Measurements from ENCODE around the gene KLHDC1. TPM values are rescaled to one million over a fixed set of nuclear protein-coding genes. Genes with fewer than 3 reads are reported as not detected.

Gene KLHDC1
- total RNA-seq, 1 experiment from 2014 or later = 0.98 TPM

- ChIA-PET CTCF (no interaction called here), POLR2A (no interaction called here)
- H3K27ac Mint-ChIP-seq (ENCODE audit: unreplicated experiment) = no peak overlapping the region
- Histone ChIP-seq H3K27me3 (replicated peaks; ENCODE audit: control insufficient read depth, insufficient read depth, low read length) (no peaks in the 10 kb centered on the region), H3K36me3 (ENCODE audit: control insufficient read depth, insufficient read depth, low read length) (no peaks in the 10 kb centered on the region), H3K4me3 (ENCODE audit: low read depth, low read length) (no peak overlapping the region), H3K9me3 (no peaks in the 10 kb centered on the region), H3K4me1 (peaks cover 11% of the 10 kb centered on the region)
- intact Hi-C loops (cut with micrococcal nuclease; ENCODE audit: unreplicated experiment) = no loop called here
- H3K36me3 Mint-ChIP-seq (ENCODE audit: insufficient read depth, unreplicated experiment) = peaks cover 96% of the 10 kb centered on the region
- no peak for DNase-seq
- BruUV-seq (replicated peaks) = no TSS peak
- no peak for TF ChIP-seq CTCF (IDR thresholded peaks at IDR 0.05; ENCODE audit: insufficient read depth in 1 of 2, low read depth in 1 of 2, low read length in 1 of 2, severe bottlenecking in 1 of 2, unreplicated experiment in 1 of 2)
- no peak overlapping the region for H3K4me3 Mint-ChIP-seq (ENCODE audit: unreplicated experiment)
- peaks cover 13% of the 10 kb centered on the region for H3K4me1 Mint-ChIP-seq (ENCODE audit: low read depth, unreplicated experiment)
- H3K9me3 Mint-ChIP-seq (ENCODE audit: unreplicated experiment) = no peaks in the 10 kb centered on the region
- no peaks in the 10 kb centered on the region for H3K27me3 Mint-ChIP-seq (ENCODE audit: insufficient read depth, unreplicated experiment)
These were observed 93.4 kb downstream of the KLHDC1 start for GRCh38 chr14:49786315-49786714.

- Mint-ChIP-seq H3K36me3 (ENCODE audit: insufficient read depth, unreplicated experiment) (peaks cover 97% of the 10 kb centered on the region), H3K27me3 (ENCODE audit: insufficient read depth, unreplicated experiment) (no peaks in the 10 kb centered on the region), H3K4me3 (ENCODE audit: unreplicated experiment) (no peak overlapping the region), H3K9me3 (ENCODE audit: unreplicated experiment) (no peaks in the 10 kb centered on the region), H3K27ac (ENCODE audit: unreplicated experiment) (no peak overlapping the region), H3K4me1 (ENCODE audit: low read depth, unreplicated experiment) (peaks cover 13% of the 10 kb centered on the region)
- ChIA-PET CTCF (no interaction called here), POLR2A (no interaction called here)
- H3K4me1 ChIP-seq = peaks cover 11% of the 10 kb centered on the region
- no peak overlapping the region for H3K4me3 ChIP-seq (ENCODE audit: low read depth, low read length)
- no peaks in the 10 kb centered on the region for H3K9me3 ChIP-seq
- no peak for TF ChIP-seq CTCF (IDR thresholded peaks at IDR 0.05; ENCODE audit: insufficient read depth in 1 of 2, low read depth in 1 of 2, low read length in 1 of 2, severe bottlenecking in 1 of 2, unreplicated experiment in 1 of 2)
- intact Hi-C loops (cut with micrococcal nuclease; ENCODE audit: unreplicated experiment) = no loop called here
- no TSS peak for BruUV-seq (replicated peaks)
- no peaks in the 10 kb centered on the region for H3K27me3 ChIP-seq (replicated peaks; ENCODE audit: control insufficient read depth, insufficient read depth, low read length)
- no peaks in the 10 kb centered on the region for H3K36me3 ChIP-seq (ENCODE audit: control insufficient read depth, insufficient read depth, low read length)
- DNase-seq = no peak
These were observed 99.7 kb downstream of the KLHDC1 start for GRCh38 chr14:49792618-49793017.

GRCh38 chr14:49796025-49796424 is 103.1 kb downstream of the KLHDC1 start:
- POLR2A ChIA-PET = no interaction called here
- H3K9me3 Mint-ChIP-seq (ENCODE audit: unreplicated experiment) = no peaks in the 10 kb centered on the region

More at GRCh38 chr14:49796025-49796424, 103.1 kb downstream of the KLHDC1 start:
- no peak for DNase-seq
- Histone ChIP-seq H3K4me3 (ENCODE audit: low read depth, low read length) (no peak overlapping the region), H3K27me3 (replicated peaks; ENCODE audit: control insufficient read depth, insufficient read depth, low read length) (no peaks in the 10 kb centered on the region), H3K9me3 (no peaks in the 10 kb centered on the region), H3K4me1 (no peaks in the 10 kb centered on the region), H3K36me3 (ENCODE audit: control insufficient read depth, insufficient read depth, low read length) (no peaks in the 10 kb centered on the region)
- intact Hi-C loops (cut with micrococcal nuclease; ENCODE audit: unreplicated experiment) = no loop called here
- CTCF ChIA-PET = interaction anchor here (0.6 kb wide), 1 partner anchor 405 kb away, joined by 4 read pairs; no protein-coding TSS in a partner anchor
- no TSS peak for BruUV-seq (replicated peaks)
- no peaks in the 10 kb centered on the region for H3K4me1 Mint-ChIP-seq (ENCODE audit: low read depth, unreplicated experiment)
- H3K36me3 Mint-ChIP-seq (ENCODE audit: insufficient read depth, unreplicated experiment) = peaks cover 95% of the 10 kb centered on the region
- no peak for TF ChIP-seq CTCF (IDR thresholded peaks at IDR 0.05; ENCODE audit: insufficient read depth in 1 of 2, low read depth in 1 of 2, low read length in 1 of 2, severe bottlenecking in 1 of 2, unreplicated experiment in 1 of 2)
- no peaks in the 10 kb centered on the region for H3K27me3 Mint-ChIP-seq (ENCODE audit: insufficient read depth, unreplicated experiment)
- no peak overlapping the region for H3K27ac Mint-ChIP-seq (ENCODE audit: unreplicated experiment)
- H3K4me3 Mint-ChIP-seq (ENCODE audit: unreplicated experiment) = no peak overlapping the region

Other genes with a start within 250 kb of the KLHDC1 start
- 1,677 and 1,733 TPM in 2 replicates for gene RPS29, start 106.7 kb upstream of the KLHDC1 start, total RNA-seq (2022)
- gene LRR1, start 94.2 kb upstream of the KLHDC1 start, total RNA-seq (2022) = 32.0 and 34.8 TPM in 2 replicates
- 181 and 191 TPM in 2 replicates for gene RPL36AL, start 72.5 kb upstream of the KLHDC1 start, total RNA-seq (2022)
- gene MGAT2, start 72.3 kb upstream of the KLHDC1 start, total RNA-seq (2022) = 42.1 and 47.5 TPM in 2 replicates
- gene DNAAF2, start 57.9 kb upstream of the KLHDC1 start, total RNA-seq (2022) = 11.4 and 11.5 TPM in 2 replicates
- 29.7 and 31.4 TPM in 2 replicates for gene POLE2, start 4.9 kb upstream of the KLHDC1 start, total RNA-seq (2022)
- gene KLHDC2, start 75.0 kb downstream of the KLHDC1 start, total RNA-seq (2022) = 76.5 and 89.4 TPM in 2 replicates
- 57.4 and 62.7 TPM in 2 replicates for gene NEMF, start 159.7 kb downstream of the KLHDC1 start, total RNA-seq (2022)
- gene ARF6, start 200.0 kb downstream of the KLHDC1 start, total RNA-seq (2022) = 58.1 and 58.8 TPM in 2 replicates